ENCODE results near the gene SMIM44.

- TF ChIP-seq CTCF (IDR thresholded peaks at IDR 0.05; ENCODE audit: insufficient read depth, low read length, poor library complexity, severe bottlenecking), result no peak
- TF ChIP-seq EZH2phosphoT487 (conservative IDR thresholded peaks at IDR 0.05; ENCODE audit: low read length), result no peak
These were observed 48.3 kb downstream of the SMIM44 start for GRCh38 chr19:3434630-3435553.
